ENCODE measurements around the gene JUND. TPM values are rescaled to one million over a fixed set of nuclear protein-coding genes. Genes with fewer than 3 reads are reported as not detected.

Gene JUND
- total RNA-seq, 1 donor from 2014 or later, result 107 TPM

Small RNA genes lying within 50 kb of the gene (microRNA-seq; reads per million reads assigned to microRNA genes)
- gene MIR3188, result not detected

Other genes with a start within 250 kb of the JUND start
- gene IL12RB1, start 194.7 kb downstream of the JUND start, total RNA-seq, result 0.75 TPM
- 4.9 TPM for gene MAST3, start 183.8 kb downstream of the JUND start, total RNA-seq
- 20.8 TPM for gene PIK3R2, start 128.5 kb downstream of the JUND start, total RNA-seq
- gene IFI30, start 107.8 kb downstream of the JUND start, total RNA-seq, result 23.1 TPM
- gene MPV17L2, start 88.4 kb downstream of the JUND start, total RNA-seq, result 9.4 TPM
- 26.7 TPM for gene RAB3A, start 77.6 kb downstream of the JUND start, total RNA-seq
- gene PDE4C, start 55.2 kb downstream of the JUND start, total RNA-seq, result 1.8 TPM
- gene IQCN, start 7.2 kb downstream of the JUND start, total RNA-seq, result 0.35 TPM
- gene LSM4, start 41.5 kb upstream of the JUND start, total RNA-seq, result 103 TPM
- 33.6 TPM for gene PGPEP1, start 59.0 kb upstream of the JUND start, total RNA-seq
- gene GDF15, start 104.5 kb upstream of the JUND start, total RNA-seq, result 0.54 TPM
- gene LRRC25, start 116.0 kb upstream of the JUND start, total RNA-seq, result 3.6 TPM
- 30.4 TPM for gene SSBP4, start 137.8 kb upstream of the JUND start, total RNA-seq
- 26.0 TPM for gene ISYNA1, start 156.5 kb upstream of the JUND start, total RNA-seq
- gene ELL, start 240.4 kb upstream of the JUND start, total RNA-seq, result 7.5 TPM